A549 (cell line): Measurements from ENCODE around the gene ANKFY1. TPM values are rescaled to one million over a fixed set of nuclear protein-coding genes. Genes with fewer than 3 reads are reported as not detected.

Experiments used
- ATAC-seq, 2 experiments: fragments of 200-7000 bp in 1 of 2; fragments of >200 bp in 1 of 2; cut with Nextera tagmentation in 1 of 2; cut with Tn5 transposase in 1 of 2; 3 replicates each; pipeline versions ENCODE4 v1.8.0 to v1.9.1; 2018 to 2020; ENCODE audit warnings: mild to moderate bottlenecking in 1 of 2, moderate library complexity in 1 of 2
- CTCF ChIA-PET: fragments of 300-600 bp; sonication (Branson Sonifier 250); formaldehyde crosslinking; extraction: SDS; loops from one replicate; lab custom pipeline; 2021; ENCODE audit warnings: antibody characterized with exemption, inconsistent platforms; lab: Yijun Ruan, JAX
- POLR2A ChIA-PET: fragments of 350-600 bp; formaldehyde crosslinking; extraction: SDS; loops from one replicate; lab custom pipeline; 2021; ENCODE audit warnings: antibody characterized with exemption, inconsistent platforms; lab: Yijun Ruan, JAX
- DNase-seq, 2 experiments: peaks; one replicate each; pipeline versions ENCODE4 v3.0.0 to v3.0.0-alpha.2; 2011 to 2016; ENCODE audit warnings: low read depth in 1 of 2, low spot score in 1 of 2
- FAIRE-seq: peaks from 2 replicates; lab custom pipeline; 2011; peaks lifted over from hg19 to GRCh38; lab: Jason Lieb, UNC
- H3K27ac ChIP-seq, 2 experiments: fragments of >200 bp; sonication (Bioruptor Twin); formaldehyde crosslinking; 3 replicates each; pipeline ENCODE4 v1.5.1; 2016 to 2017
- H3K4me1 ChIP-seq: fragments of >200 bp; sonication (Bioruptor Twin); formaldehyde crosslinking; 3 replicates; pipeline ENCODE4 v1.6.1; 2016
- H3K4me2 ChIP-seq: fragments of >200 bp; sonication (Bioruptor Twin); formaldehyde crosslinking; 3 replicates; pipeline ENCODE4 v1.6.1; 2016
- H3K4me3 ChIP-seq: fragments of >200 bp; sonication (Bioruptor Twin); formaldehyde crosslinking; 3 replicates; pipeline ENCODE4 v1.5.1; 2016
- H3K9me3 ChIP-seq: fragments of >200 bp; sonication (Bioruptor Twin); formaldehyde crosslinking; 3 replicates; pipeline ENCODE4 v1.6.1; 2016
- CBX2 ChIP-seq: fragments of 200-600 bp; sonication (generic); IDR thresholded peaks from 2 replicates; pipeline ENCODE4 v1.6.1; 2016; ENCODE audit warnings: low read depth, mild to moderate bottlenecking, borderline replicate concordance
- CBX8 ChIP-seq: fragments of 200-600 bp; sonication (generic); IDR thresholded peaks from 2 replicates; pipeline ENCODE4 v1.6.1; 2016
- CEBPB ChIP-seq, 2 experiments: fragments of >200 bp in 1 of 2; sonication (Bioruptor Twin) in 1 of 2; formaldehyde crosslinking in 1 of 2; IDR thresholded peaks; 2 replicates each; pipeline ENCODE4 v1.6.1; 2012 to 2016
- CHD2 ChIP-seq: fragments of 150-350 bp; IDR thresholded peaks from 2 replicates; pipeline ENCODE4 v1.6.1; 2014; ENCODE audit warnings: low read length; ENCODE audit not compliant: partially characterized antibody
- EHF ChIP-seq: fragments of 250-450 bp; sonication (Bioruptor Pico); IDR thresholded peaks from 2 replicates; pipeline ENCODE4 v1.5.0; 2020; ENCODE audit warnings: mild to moderate bottlenecking
- EHMT2 ChIP-seq: fragments of 200-600 bp; sonication (generic); IDR thresholded peaks from 2 replicates; pipeline ENCODE4 v1.6.1; 2016; ENCODE audit warnings: antibody characterized with exemption, low read depth, mild to moderate bottlenecking, moderate library complexity
- ESRRA ChIP-seq: fragments of 150-350 bp; IDR thresholded peaks from 2 replicates; pipeline ENCODE4 v1.6.1; 2014; ENCODE audit warnings: mild to moderate bottlenecking, low read length, borderline replicate concordance
- FOXS1 ChIP-seq: fragments of 250-450 bp; sonication (Bioruptor Pico); IDR thresholded peaks from 2 replicates; pipeline ENCODE4 v1.5.0; 2020; ENCODE audit warnings: mild to moderate bottlenecking, moderate library complexity
- GATA3 ChIP-seq: IDR thresholded peaks from 2 replicates; pipeline ENCODE4 v1.6.1; 2012; ENCODE audit warnings: borderline replicate concordance
- HDAC2 ChIP-seq: fragments of 200-600 bp; sonication (generic); IDR thresholded peaks from 2 replicates; pipeline ENCODE4 v1.6.1; 2016
- HEYL ChIP-seq: fragments of 250-450 bp; sonication (Bioruptor Pico); IDR thresholded peaks from 2 replicates; pipeline ENCODE4 v1.8.0; 2021; ENCODE audit warnings: mild to moderate bottlenecking, moderate library complexity
- HOXB5 ChIP-seq: fragments of 250-450 bp; sonication (Bioruptor Pico); IDR thresholded peaks from 2 replicates; pipeline ENCODE4 v1.5.0; 2020; ENCODE audit warnings: mild to moderate bottlenecking, moderate library complexity
- JUN ChIP-seq, 2 experiments: fragments of >200 bp; sonication (Bioruptor Twin); formaldehyde crosslinking; IDR thresholded peaks; 2 replicates in 1 of 2; 3 replicates in 1 of 2; pipeline ENCODE4 v1.6.1; 2016 to 2017
- KDM5A ChIP-seq: fragments of 200-600 bp; sonication (generic); IDR thresholded peaks from 2 replicates; pipeline ENCODE4 v1.6.1; 2016; ENCODE audit warnings: antibody characterized with exemption, mild to moderate bottlenecking
- MAZ ChIP-seq: fragments of 150-350 bp; IDR thresholded peaks from 2 replicates; pipeline ENCODE4 v1.6.1; 2014; ENCODE audit warnings: antibody characterized with exemption, low read depth, low read length, borderline replicate concordance
- NFE2L2 ChIP-seq: fragments of 150-350 bp; conservative IDR thresholded peaks from 2 replicates; pipeline ENCODE4 v1.6.1; 2014; ENCODE audit warnings: low read length
- NR3C1 ChIP-seq: fragments of >200 bp; sonication (Bioruptor Twin); formaldehyde crosslinking; IDR thresholded peaks from 3 replicates; pipeline ENCODE4 v1.6.1; 2017
- POLR2AphosphoS2 ChIP-seq: conservative IDR thresholded peaks from 2 replicates; pipeline ENCODE4 v1.6.1; 2012; ENCODE audit warnings: low read length, improper control_type of control experiment, inconsistent platforms
- RAD21 ChIP-seq, 2 experiments: fragments of >200 bp in 1 of 2; sonication (Bioruptor Twin) in 1 of 2; formaldehyde crosslinking in 1 of 2; IDR thresholded peaks in 1 of 2; conservative IDR thresholded peaks in 1 of 2; 2 replicates in 1 of 2; 3 replicates in 1 of 2; pipeline ENCODE4 v1.6.1; 2012 to 2018; ENCODE audit warnings: inconsistent platforms in 1 of 2
- RARB ChIP-seq: fragments of 250-450 bp; sonication (Bioruptor Pico); IDR thresholded peaks from 2 replicates; pipeline ENCODE4 v1.8.0; 2021; ENCODE audit warnings: mild to moderate bottlenecking, moderate library complexity
- RCOR1 ChIP-seq: fragments of 150-350 bp; IDR thresholded peaks from 2 replicates; pipeline ENCODE4 v1.6.1; 2014; ENCODE audit warnings: antibody characterized with exemption, low read length, low read depth
- RFX5 ChIP-seq: fragments of 450-650 bp; IDR thresholded peaks from 2 replicates; pipeline ENCODE4 v1.7.1; 2014; ENCODE audit warnings: antibody characterized with exemption, mild to moderate bottlenecking, moderate library complexity
- SREBF2 ChIP-seq: fragments of 450-650 bp; IDR thresholded peaks from 2 replicates; pipeline ENCODE4 v1.6.1; 2014; ENCODE audit warnings: mild to moderate bottlenecking, moderate library complexity
- TFCP2L1 ChIP-seq: fragments of 250-450 bp; sonication (Bioruptor Pico); IDR thresholded peaks from 2 replicates; pipeline ENCODE4 v1.5.0; 2021; ENCODE audit warnings: mild to moderate bottlenecking
- ZFP36 ChIP-seq: fragments of 450-650 bp; IDR thresholded peaks from 2 replicates; pipeline ENCODE4 v1.6.1; 2014; ENCODE audit warnings: borderline replicate concordance; ENCODE audit not compliant: partially characterized antibody
- WGBS: methylation state at CpG from one replicate; pipeline ENCODE4 v1.1.6; 2017; ENCODE audit errors: missing lambda C conversion rate; 5-methylcytosine and 5-hydroxymethylcytosine counted together
- polyA plus RNA-seq, 4 experiments: library from polyadenylated mRNA; depleted of rRNA in 3 of 4; stranded (reverse); fragments of >200 nt; fragmentation: RNase III in 1 of 4; extraction: RNeasy Plus Mini Kit Qiagen cat#74134 plus additional on column Dnase treatment in 1 of 4; gene quantifications; 2 replicates in 3 of 4; 3 replicates in 1 of 4; pipeline ENCODE4 v1.2.3, GENCODE V29; 2011 to 2017
- TF ChIP-seq, protein P1 (sequence below): IDR thresholded peaks from 2 replicates; pipeline ENCODE4 v1.6.1; 2012; ENCODE audit warnings: low read depth, borderline replicate concordance
- TF ChIP-seq, protein P2 (sequence below): fragments of 250-450 bp; sonication (Bioruptor Pico); IDR thresholded peaks from 2 replicates; pipeline ENCODE4 v1.5.0; 2020; ENCODE audit warnings: low read depth, mild to moderate bottlenecking, moderate library complexity
- TF ChIP-seq, protein P3 (sequence below): IDR thresholded peaks from 2 replicates; pipeline ENCODE4 v1.6.1; 2012
- TF ChIP-seq, protein P4 (sequence below): IDR thresholded peaks from 2 replicates; pipeline ENCODE4 v1.6.1; 2012
- TF ChIP-seq, protein P5 (sequence below): fragments of >200 bp; sonication (Bioruptor Twin); formaldehyde crosslinking; IDR thresholded peaks from 3 replicates; pipeline ENCODE4 v1.6.1; 2016

The ANKFY1 gene
- polyA plus RNA-seq, 2 of the 4 experiments (the other 2 are of a cell fraction): 28.5 to 51.7 TPM

DNA sequence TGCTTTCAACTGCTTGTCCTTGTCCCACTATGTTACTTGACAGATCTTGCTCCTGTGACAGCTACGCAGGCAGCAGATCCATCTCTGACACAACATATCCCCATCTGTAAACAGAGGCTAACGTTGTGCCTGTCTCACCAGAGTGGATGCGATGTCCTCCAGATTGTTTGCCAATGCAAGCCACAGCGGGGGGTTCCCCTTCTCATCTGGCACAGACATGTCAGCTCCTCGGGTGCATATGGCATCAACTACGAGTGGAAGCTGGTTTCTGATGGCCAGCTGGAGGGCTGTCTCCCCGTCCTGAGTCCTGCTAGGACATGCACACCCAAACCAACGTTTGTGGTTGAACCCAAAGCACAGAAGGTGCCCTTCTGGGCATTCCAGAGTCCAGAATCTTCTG lies 81.7 kb downstream of the ANKFY1 start:
- TF ChIP-seq ZFP36 (no peak), GATA3 (no peak), RAD21 (conservative IDR thresholded peaks at IDR 0.05 in 1 of 2, IDR thresholded peaks at IDR 0.05 in 1 of 2) (no peak), SREBF2 (no peak), NFE2L2 (no peak), RFX5 (no peak), HOXB5 (CRISPR knock-in tag) (no peak), CHD2 (no peak), CBX2 (no peak)
- TF ChIP-seq, protein P1, sequence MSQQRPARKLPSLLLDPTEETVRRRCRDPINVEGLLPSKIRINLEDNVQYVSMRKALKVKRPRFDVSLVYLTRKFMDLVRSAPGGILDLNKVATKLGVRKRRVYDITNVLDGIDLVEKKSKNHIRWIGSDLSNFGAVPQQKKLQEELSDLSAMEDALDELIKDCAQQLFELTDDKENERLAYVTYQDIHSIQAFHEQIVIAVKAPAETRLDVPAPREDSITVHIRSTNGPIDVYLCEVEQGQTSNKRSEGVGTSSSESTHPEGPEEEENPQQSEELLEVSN: no peak
- TF ChIP-seq, protein P2, sequence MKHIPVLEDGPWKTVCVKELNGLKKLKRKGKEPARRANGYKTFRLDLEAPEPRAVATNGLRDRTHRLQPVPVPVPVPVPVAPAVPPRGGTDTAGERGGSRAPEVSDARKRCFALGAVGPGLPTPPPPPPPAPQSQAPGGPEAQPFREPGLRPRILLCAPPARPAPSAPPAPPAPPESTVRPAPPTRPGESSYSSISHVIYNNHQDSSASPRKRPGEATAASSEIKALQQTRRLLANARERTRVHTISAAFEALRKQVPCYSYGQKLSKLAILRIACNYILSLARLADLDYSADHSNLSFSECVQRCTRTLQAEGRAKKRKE (CRISPR knock-in tag): no peak
- Histone ChIP-seq H3K27ac (no peak overlapping the region), H3K9me3 (no peaks in the 10 kb centered on the region), H3K4me3 (no peak overlapping the region), H3K4me2 (no peak overlapping the region), H3K4me1 (no peaks in the 10 kb centered on the region)
- DNase-seq (no peak), FAIRE-seq (no peak), ATAC-seq (no peak)
- CTCF ChIA-PET: interaction anchor here (1.0 to 2.2 kb wide), 5 partner anchors 11 to 40 kb away, joined by 3 to 12 read pairs (median 6); partner anchors contain the start of genes CYB5D2 and ZZEF1
- whole genome bisulfite sequencing: 81% methylated on average over 8 of the region's 8 CpGs
- POLR2A ChIA-PET: no interaction called here

DNA sequence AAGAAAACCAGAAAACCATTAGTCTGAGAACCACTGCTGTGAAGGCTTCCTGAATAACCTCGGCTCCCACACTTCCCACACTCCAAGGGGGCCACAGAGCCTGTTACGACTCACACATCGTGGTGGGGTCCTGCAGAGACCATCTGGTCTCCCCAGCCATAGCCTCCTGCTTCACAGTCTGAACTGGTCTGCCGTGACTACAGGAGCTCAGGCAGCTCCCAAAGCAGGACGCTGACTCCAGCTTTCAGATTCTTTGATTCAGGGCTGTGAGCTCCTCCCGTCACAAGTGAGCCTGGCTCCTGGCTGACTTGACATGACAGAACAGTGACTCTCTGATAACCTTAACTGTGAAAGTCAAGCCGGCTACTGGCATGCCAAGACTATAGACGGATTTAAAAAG lies 83.0 kb downstream of the ANKFY1 start:
- DNase-seq (no peak), FAIRE-seq (no peak), ATAC-seq (no peak)
- no peak overlapping the region for H3K4me2 ChIP-seq
- no peaks in the 10 kb centered on the region for H3K4me1 ChIP-seq
- POLR2A ChIA-PET: no interaction called here
- no peak overlapping the region for H3K4me3 ChIP-seq
- no peak overlapping the region for H3K27ac ChIP-seq
- WGBS: 93% methylated on average over 8 of the region's 8 CpGs
- no peaks in the 10 kb centered on the region for H3K9me3 ChIP-seq
- TF ChIP-seq RCOR1: no peak
- TF ChIP-seq HEYL (CRISPR knock-in tag): no peak
- TF ChIP-seq TFCP2L1 (CRISPR knock-in tag): no peak
- CTCF ChIA-PET: interaction anchor here (1.0 to 2.2 kb wide), 6 partner anchors 10 to 38 kb away, joined by 3 to 12 read pairs (median 6); partner anchors contain the start of genes CYB5D2 and ZZEF1

DNA sequence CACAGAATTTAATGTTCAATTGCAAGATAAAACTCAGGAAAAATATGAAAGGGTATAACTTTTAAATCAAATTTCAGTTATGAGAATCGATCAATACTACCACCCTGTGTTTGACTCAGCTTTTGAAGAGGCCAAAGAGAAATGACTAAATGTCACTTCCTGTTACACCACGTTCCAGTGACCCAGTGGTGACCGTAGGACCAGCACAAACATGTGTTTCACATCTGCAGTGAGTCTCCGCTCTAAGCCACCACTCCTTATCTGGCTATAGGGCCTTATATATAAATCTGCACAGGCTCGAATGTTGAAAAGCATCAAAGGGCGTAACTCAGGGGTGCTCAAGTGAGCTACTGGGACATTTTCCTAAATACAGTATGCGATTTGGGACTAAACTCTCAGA lies 84.7 kb downstream of the ANKFY1 start:
- H3K9me3 ChIP-seq: no peaks in the 10 kb centered on the region
- no peak overlapping the region for H3K4me3 ChIP-seq
- H3K27ac ChIP-seq: no peak overlapping the region
- no peak overlapping the region for H3K4me2 ChIP-seq
- no peak for ATAC-seq
- TF ChIP-seq JUN (IDR thresholded peaks at IDR 0.05): no peak
- no peak for TF ChIP-seq GATA3
- TF ChIP-seq, protein P3, sequence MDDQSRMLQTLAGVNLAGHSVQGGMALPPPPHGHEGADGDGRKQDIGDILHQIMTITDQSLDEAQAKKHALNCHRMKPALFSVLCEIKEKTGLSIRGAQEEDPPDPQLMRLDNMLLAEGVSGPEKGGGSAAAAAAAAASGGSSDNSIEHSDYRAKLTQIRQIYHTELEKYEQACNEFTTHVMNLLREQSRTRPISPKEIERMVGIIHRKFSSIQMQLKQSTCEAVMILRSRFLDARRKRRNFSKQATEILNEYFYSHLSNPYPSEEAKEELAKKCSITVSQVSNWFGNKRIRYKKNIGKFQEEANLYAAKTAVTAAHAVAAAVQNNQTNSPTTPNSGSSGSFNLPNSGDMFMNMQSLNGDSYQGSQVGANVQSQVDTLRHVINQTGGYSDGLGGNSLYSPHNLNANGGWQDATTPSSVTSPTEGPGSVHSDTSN: no peak
- no peak for TF ChIP-seq FOXS1 (CRISPR knock-in tag)
- TF ChIP-seq, protein P4, sequence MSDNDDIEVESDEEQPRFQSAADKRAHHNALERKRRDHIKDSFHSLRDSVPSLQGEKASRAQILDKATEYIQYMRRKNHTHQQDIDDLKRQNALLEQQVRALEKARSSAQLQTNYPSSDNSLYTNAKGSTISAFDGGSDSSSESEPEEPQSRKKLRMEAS: no peak
- TF ChIP-seq EHF (CRISPR knock-in tag): no peak
- TF ChIP-seq ESRRA: no peak
- TF ChIP-seq KDM5A: no peak
- no peak for TF ChIP-seq HDAC2
- TF ChIP-seq TFCP2L1 (CRISPR knock-in tag): no peak
- TF ChIP-seq CEBPB (IDR thresholded peaks at IDR 0.05): no peak
- TF ChIP-seq MAZ: no peak
- TF ChIP-seq EHMT2: no peak
- no peak for TF ChIP-seq POLR2AphosphoS2
- TF ChIP-seq CBX8: no peak
- no peak for TF ChIP-seq NR3C1
- TF ChIP-seq, protein P5, sequence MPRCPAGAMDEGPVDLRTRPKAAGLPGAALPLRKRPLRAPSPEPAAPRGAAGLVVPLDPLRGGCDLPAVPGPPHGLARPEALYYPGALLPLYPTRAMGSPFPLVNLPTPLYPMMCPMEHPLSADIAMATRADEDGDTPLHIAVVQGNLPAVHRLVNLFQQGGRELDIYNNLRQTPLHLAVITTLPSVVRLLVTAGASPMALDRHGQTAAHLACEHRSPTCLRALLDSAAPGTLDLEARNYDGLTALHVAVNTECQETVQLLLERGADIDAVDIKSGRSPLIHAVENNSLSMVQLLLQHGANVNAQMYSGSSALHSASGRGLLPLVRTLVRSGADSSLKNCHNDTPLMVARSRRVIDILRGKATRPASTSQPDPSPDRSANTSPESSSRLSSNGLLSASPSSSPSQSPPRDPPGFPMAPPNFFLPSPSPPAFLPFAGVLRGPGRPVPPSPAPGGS: no peak
- TF ChIP-seq, protein P1: no peak
- no peak for TF ChIP-seq RARB (CRISPR knock-in tag)
- 92% methylated on average over 7 of the region's 7 CpGs for WGBS
- POLR2A ChIA-PET: interaction anchor here (0.5 kb wide), 1 partner anchor 59 kb away, joined by 4 read pairs; no protein-coding TSS in a partner anchor
- CTCF ChIA-PET: interaction anchor here (2.6 to 3.3 kb wide), 2 partner anchors 20 to 105 kb away, joined by 9 to 13 read pairs; no protein-coding TSS in a partner anchor
- no peaks in the 10 kb centered on the region for H3K4me1 ChIP-seq
- no peak for FAIRE-seq
- DNase-seq: no peak
